IMR-90 (cell line): Measurements from ENCODE around the gene CBX8. TPM values are rescaled to one million over a fixed set of nuclear protein-coding genes. Genes with fewer than 3 reads are reported as not detected.

ENCODE experiments used
- ATAC-seq: fragments of 200-7000 bp; cut with Tn5 transposase; 2 replicates; pipeline ENCODE4 v1.9.1; 2020; ENCODE audit warnings: low read depth, mild to moderate bottlenecking, moderate library complexity
- BruUV-seq: library from RNA; stranded (reverse); fragments of 400-500 nt; replicated peaks from 2 replicates; lab custom pipeline; 2021; lab: Mats Ljungman, UMichigan
- CTCF ChIA-PET: fragments of 300-600 bp; formaldehyde crosslinking; extraction: SDS; loops from one replicate; lab custom pipeline; 2021; ENCODE audit warnings: antibody characterized with exemption; lab: Yijun Ruan, JAX
- POLR2A ChIA-PET: fragments of 300-600 bp; sonication (Branson Sonifier 250); formaldehyde crosslinking; loops from one replicate; lab custom pipeline; 2022; ENCODE audit warnings: antibody characterized with exemption; ENCODE audit not compliant: unreplicated experiment; lab: Charles Lee
- DNase-seq: peaks from one replicate; pipeline ENCODE4 v3.0.0; 2013
- H2AFZ ChIP-seq: replicated peaks from 2 replicates; pipeline ENCODE3; 2013; ENCODE audit warnings: low read length, mild to moderate bottlenecking; ENCODE audit not compliant: poor library complexity
- H2AK5ac ChIP-seq: 2 replicates; pipeline ENCODE4 v1.6.1; 2013; ENCODE audit warnings: low read depth, low read length, inconsistent platforms
- H2AK9ac ChIP-seq: replicated peaks from 2 replicates; pipeline ENCODE3; 2013; ENCODE audit warnings: mild to moderate bottlenecking, low read depth, low read length, moderate library complexity; ENCODE audit not compliant: poor library complexity
- H2BK120ac ChIP-seq: 2 replicates; pipeline ENCODE4 v1.6.1; 2013; ENCODE audit warnings: low read depth, low read length, inconsistent platforms
- H2BK15ac ChIP-seq: 3 replicates; pipeline ENCODE4 v1.6.1; 2013; ENCODE audit warnings: low read depth, low read length, inconsistent platforms
- H2BK20ac ChIP-seq: 2 replicates; pipeline ENCODE4 v1.6.1; 2013; ENCODE audit warnings: low read depth, mild to moderate bottlenecking, inconsistent platforms, low read length, moderate library complexity
- H2BK5ac ChIP-seq: 2 replicates; pipeline ENCODE4 v1.6.1; 2013; ENCODE audit warnings: mild to moderate bottlenecking, low read depth, low read length, inconsistent platforms; ENCODE audit not compliant: poor library complexity, severe bottlenecking
- H3K14ac ChIP-seq: replicated peaks from 2 replicates; pipeline ENCODE4 v1.6.1; 2013; ENCODE audit warnings: low read depth, low read length, inconsistent platforms
- H3K18ac ChIP-seq: 2 replicates; pipeline ENCODE4 v1.6.1; 2013; ENCODE audit warnings: low read depth, low read length, control low read depth
- H3K23ac ChIP-seq: 2 replicates; pipeline ENCODE4 v1.6.1; 2013; ENCODE audit warnings: low read depth, low read length, inconsistent platforms
- H3K27ac ChIP-seq: 2 replicates; pipeline ENCODE4 v1.5.1; 2013; ENCODE audit warnings: mild to moderate bottlenecking, control low read depth, low read length; ENCODE audit not compliant: insufficient read depth
- H3K27me3 ChIP-seq: 2 replicates; pipeline ENCODE4 v1.6.1; 2013; ENCODE audit warnings: low read length; ENCODE audit not compliant: control insufficient read depth, insufficient read depth
- H3K36me3 ChIP-seq: 2 replicates; pipeline ENCODE4 v1.6.1; 2013; ENCODE audit warnings: low read length, mixed read lengths; ENCODE audit not compliant: control insufficient read depth, insufficient read depth
- H3K4ac ChIP-seq: 2 replicates; pipeline ENCODE4 v1.6.1; 2013; ENCODE audit warnings: low read depth, low read length, inconsistent platforms
- H3K4me1 ChIP-seq: 2 replicates; pipeline ENCODE4 v1.6.1; 2013; ENCODE audit warnings: low read length, mixed read lengths; ENCODE audit not compliant: control insufficient read depth, insufficient read depth
- H3K4me2 ChIP-seq: 2 replicates; pipeline ENCODE4 v1.6.1; 2013; ENCODE audit warnings: low read depth, mild to moderate bottlenecking, control low read depth, low read length, moderate library complexity
- H3K4me3 ChIP-seq: 2 replicates; pipeline ENCODE4 v1.5.1; 2013; ENCODE audit warnings: low read depth, mild to moderate bottlenecking, control low read depth, low read length, moderate library complexity; ENCODE audit not compliant: insufficient read depth
- H3K56ac ChIP-seq: 2 replicates; pipeline ENCODE4 v1.6.1; 2013; ENCODE audit warnings: low read length, inconsistent platforms; ENCODE audit not compliant: insufficient read depth; ENCODE audit errors: extremely low read depth
- H3K79me1 ChIP-seq, 2 experiments: 2 replicates each; pipeline ENCODE4 v1.6.1; 2013; ENCODE audit warnings: low read length in 2 of 2, inconsistent platforms in 1 of 2, low read depth in 1 of 2
- H3K9ac ChIP-seq: 2 replicates; pipeline ENCODE4 v1.6.1; 2013; ENCODE audit warnings: low read depth, low read length, control low read depth
- H3K9me1 ChIP-seq: 2 replicates; pipeline ENCODE4 v1.6.1; 2013; ENCODE audit warnings: low read length, inconsistent platforms; ENCODE audit not compliant: insufficient read depth
- H3K9me3 ChIP-seq: 2 replicates; pipeline ENCODE4 v1.6.1; 2013; ENCODE audit warnings: low read length; ENCODE audit not compliant: control insufficient read depth, insufficient read depth
- H4K20me1 ChIP-seq: 2 replicates; pipeline ENCODE4 v1.6.1; 2013; ENCODE audit warnings: low read length, inconsistent platforms; ENCODE audit not compliant: insufficient read depth
- H4K5ac ChIP-seq: 2 replicates; pipeline ENCODE4 v1.6.1; 2013; ENCODE audit warnings: mild to moderate bottlenecking, low read depth, low read length, control low read depth
- H4K8ac ChIP-seq, 2 experiments: 2 replicates each; pipeline ENCODE4 v1.6.1; 2013; ENCODE audit warnings: low read depth in 2 of 2, low read length in 2 of 2, control low read depth in 1 of 2, inconsistent platforms in 1 of 2
- H4K91ac ChIP-seq: 2 replicates; pipeline ENCODE4 v1.6.1; 2013; ENCODE audit warnings: low read depth, low read length, inconsistent platforms; ENCODE audit not compliant: insufficient read depth
- BHLHE40 ChIP-seq: fragments of 150-350 bp; IDR thresholded peaks from 2 replicates; pipeline ENCODE4 v1.6.1; 2016; ENCODE audit warnings: mild to moderate bottlenecking, low read depth, low read length
- CEBPB ChIP-seq: IDR thresholded peaks from 2 replicates; pipeline ENCODE4 v1.6.1; 2012; ENCODE audit warnings: low read depth, low read length, improper control_type of control experiment
- CHD1 ChIP-seq: IDR thresholded peaks from 2 replicates; pipeline ENCODE4 v1.6.1; 2012; ENCODE audit warnings: low read depth, low read length, improper control_type of control experiment
- CTCF ChIP-seq: conservative IDR thresholded peaks from 2 replicates; pipeline ENCODE4 v1.5.1; 2012; ENCODE audit warnings: mild to moderate bottlenecking, low read depth, low read length, improper control_type of control experiment
- FOS ChIP-seq: fragments of 150-350 bp; IDR thresholded peaks from 2 replicates; pipeline ENCODE4 v1.6.1; 2016; ENCODE audit warnings: low read depth, low read length
- MAFK ChIP-seq: IDR thresholded peaks from 2 replicates; pipeline ENCODE4 v1.6.1; 2012; ENCODE audit warnings: low read depth, low read length, improper control_type of control experiment
- MAZ ChIP-seq: IDR thresholded peaks from 2 replicates; pipeline ENCODE4 v1.6.1; 2012; ENCODE audit warnings: low read depth, mild to moderate bottlenecking, low read length, improper control_type of control experiment, moderate library complexity, borderline replicate concordance
- MXI1 ChIP-seq: IDR thresholded peaks from 2 replicates; pipeline ENCODE4 v1.6.1; 2012; ENCODE audit warnings: low read depth, mild to moderate bottlenecking, low read length, moderate library complexity, borderline replicate concordance
- NFE2L2 ChIP-seq: fragments of 150-350 bp; IDR thresholded peaks from 2 replicates; pipeline ENCODE4 v1.6.1; 2016; ENCODE audit warnings: low read depth, mild to moderate bottlenecking, low read length
- POLR2A ChIP-seq: IDR thresholded peaks from 2 replicates; pipeline ENCODE4 v1.6.1; 2012; ENCODE audit warnings: mild to moderate bottlenecking, low read depth, low read length
- RAD21 ChIP-seq: IDR thresholded peaks from 2 replicates; pipeline ENCODE4 v1.6.1; 2012; ENCODE audit warnings: low read length, improper control_type of control experiment
- RCOR1 ChIP-seq: IDR thresholded peaks from 2 replicates; pipeline ENCODE4 v1.6.1; 2012; ENCODE audit warnings: mild to moderate bottlenecking, low read length, improper control_type of control experiment; ENCODE audit not compliant: insufficient replicate concordance
- RFX5 ChIP-seq: IDR thresholded peaks from 2 replicates; pipeline ENCODE4 v1.8.0; 2012; ENCODE audit warnings: low read depth, mild to moderate bottlenecking, low read length, moderate library complexity
- SMC3 ChIP-seq: fragments of 150-350 bp; IDR thresholded peaks from 2 replicates; pipeline ENCODE4 v1.6.1; 2016; ENCODE audit warnings: low read depth, mild to moderate bottlenecking, antibody characterized with exemption, low read length, moderate library complexity
- USF2 ChIP-seq: fragments of 150-350 bp; IDR thresholded peaks from 2 replicates; pipeline ENCODE4 v1.6.1; 2017; ENCODE audit warnings: mild to moderate bottlenecking, antibody characterized with exemption, low read length, low read depth
- WGBS, 2 experiments: methylation state at CpG; one replicate each; pipeline versions ENCODE4 v1.1.5 to v1.1.7; 2013; ENCODE audit warnings: missing lambda C conversion rate in 2 of 2; ENCODE audit not compliant: insufficient read length in 1 of 2; ENCODE audit errors: extremely low coverage in 2 of 2; 5-methylcytosine and 5-hydroxymethylcytosine counted together
- dilution Hi-C: fragments of 300-500 bp; cut with HindIII; formaldehyde crosslinking; loops from one replicate; pipeline ENCODE4 v1.14.3; 2018; ENCODE audit warnings: low sequenced_read_pairs; ENCODE audit not compliant: unreplicated experiment
- in situ Hi-C: fragments of 300-500 bp; cut with MboI; formaldehyde crosslinking; loops from 3 replicates; pipeline ENCODE4 v1.14.3; 2019; ENCODE audit warnings: low sequenced_read_pairs, inconsistent platforms, mixed read lengths
- intact Hi-C: fragments of 100-400 bp; cut with micrococcal nuclease; formaldehyde crosslinking; loops from 2 replicates; pipeline ENCODE4 v1.10.0; 2022
- polyA plus RNA-seq, 3 experiments: library from polyadenylated mRNA; depleted of rRNA; stranded (reverse); fragments of >200 nt; gene quantifications; 2 replicates each; pipeline ENCODE4 v1.2.3, GENCODE V29; 2012; ENCODE audit warnings: low replicate concordance in 1 of 3
- total RNA-seq: library from RNA; depleted of rRNA; stranded (reverse); fragments of >200 nt; gene quantifications from 2 replicates; pipeline ENCODE4 v1.2.3, GENCODE V29; 2012
- TF ChIP-seq, protein P1 (sequence below): fragments of 150-350 bp; IDR thresholded peaks from 2 replicates; pipeline ENCODE4 v1.6.1; 2016; ENCODE audit warnings: low read depth, mild to moderate bottlenecking, low read length, moderate library complexity, borderline replicate concordance

The CBX8 gene
- total and polyA plus RNA-seq, 2 of the 4 experiments (the other 2 are of a cell fraction): 3.2 to 5.4 TPM

- ATAC-seq (no peak), DNase-seq (no peak)
- Histone ChIP-seq H2AFZ (no peak overlapping the region), H3K56ac (no peak overlapping the region), H3K4me1 (peaks cover 3% of the 10 kb centered on the region; the same call in 1 of the 2 replicates), H2BK120ac (no peak overlapping the region), H4K5ac (no peak overlapping the region), H3K27ac (no peak overlapping the region), H2BK20ac (no peak overlapping the region), H3K4ac (no peak overlapping the region), H3K9me3 (no peaks in the 10 kb centered on the region), H3K79me1 (no peaks in the 10 kb centered on the region), H3K23ac (no peak overlapping the region), H2AK5ac (no peak overlapping the region), H3K36me3 (no peaks in the 10 kb centered on the region), H2AK9ac (no peak overlapping the region), H3K9me1 (no peaks in the 10 kb centered on the region), H4K8ac (no peak overlapping the region), H2BK15ac (no peak overlapping the region), H3K18ac (no peak overlapping the region), H3K9ac (no peak overlapping the region), H4K20me1 (no peaks in the 10 kb centered on the region), H4K91ac (no peak overlapping the region), H3K14ac (no peak overlapping the region), H3K4me3 (no peak overlapping the region), H3K4me2 (no peak overlapping the region), H3K27me3 (peaks cover 56% of the 10 kb centered on the region), H2BK5ac (no peak overlapping the region)
- CTCF ChIA-PET: interaction anchor here (0.6 to 0.7 kb wide), 3 partner anchors 13 to 706 kb away, joined by 4 to 6 read pairs (median 5); no protein-coding TSS in a partner anchor
- POLR2A ChIA-PET: no interaction called here
- dilution Hi-C loops (no loop called here), in situ Hi-C loops (loop anchor here (5.0 kb wide), 1 partner anchor 242 kb away; no protein-coding TSS in a partner anchor), intact Hi-C loops (loop anchor here (1.0 to 5.0 kb wide), 3 partner anchors 92 to 247 kb away; partner anchors contain the start of gene CBX4)
- TF ChIP-seq FOS: no peak
- TF ChIP-seq SMC3: no peak
- TF ChIP-seq POLR2A: no peak
- no peak for TF ChIP-seq USF2
- TF ChIP-seq CHD1: no peak
- no peak for TF ChIP-seq RCOR1
- TF ChIP-seq RFX5: no peak
- TF ChIP-seq MXI1: no peak
- TF ChIP-seq MAFK: no peak
- no peak for TF ChIP-seq NFE2L2
- no peak for TF ChIP-seq CTCF
- TF ChIP-seq CEBPB: no peak
- TF ChIP-seq, protein P1, sequence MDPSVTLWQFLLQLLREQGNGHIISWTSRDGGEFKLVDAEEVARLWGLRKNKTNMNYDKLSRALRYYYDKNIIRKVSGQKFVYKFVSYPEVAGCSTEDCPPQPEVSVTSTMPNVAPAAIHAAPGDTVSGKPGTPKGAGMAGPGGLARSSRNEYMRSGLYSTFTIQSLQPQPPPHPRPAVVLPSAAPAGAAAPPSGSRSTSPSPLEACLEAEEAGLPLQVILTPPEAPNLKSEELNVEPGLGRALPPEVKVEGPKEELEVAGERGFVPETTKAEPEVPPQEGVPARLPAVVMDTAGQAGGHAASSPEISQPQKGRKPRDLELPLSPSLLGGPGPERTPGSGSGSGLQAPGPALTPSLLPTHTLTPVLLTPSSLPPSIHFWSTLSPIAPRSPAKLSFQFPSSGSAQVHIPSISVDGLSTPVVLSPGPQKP: no peak
- TF ChIP-seq MAZ: no peak
- no peak for TF ChIP-seq BHLHE40
- TF ChIP-seq RAD21: no peak
- no TSS peak for BruUV-seq
- WGBS, 2 experiments: 20% methylated on average over 1 of the region's 6 CpGs; no CpG with 5 or more reads in 1 of the 2 experiments
Observed at GRCh38 chr17:79745641-79746105, 51.2 kb downstream of the CBX8 start.
